Measurements from ENCODE around the gene AKT1S1. TPM values are rescaled to one million over a fixed set of nuclear protein-coding genes. Genes with fewer than 3 reads are reported as not detected.
"Not testable (repeated sequence)": the region's sequence is repeated elsewhere in the genome, so short reads cannot be mapped to it uniquely, and the experiment has no call there.

AKT1S1 gene
- 31.5 and 33.5 TPM in 2 replicates for total RNA-seq

GRCh38 chr19:49877020-49877878, at the start of gene AKT1S1, which contains the start of gene TBC1D17:
Gene AKT1S1, minus strand, starts transcription at chr19:49877355. Its CDS starts 4,060 bp downstream, at chr19:49873295.
Gene TBC1D17, plus strand, starts transcription at chr19:49877702. Its CDS starts 22 bp downstream, at chr19:49877724.
- Mint-ChIP-seq H3K4me3 (no peak within 1 kb of the TSS), H3K36me3 (ENCODE audit: low read depth) (peaks cover 23% of the 10 kb centered on the region), H3K27ac (no peak within 1 kb of the TSS), H3K27me3 (no peaks in the 10 kb centered on the region), H3K4me1 (peaks cover 23% of the 10 kb centered on the region), H3K9me3 (no peaks in the 10 kb centered on the region)
- peak; percentile 100 for DNase-seq
- intact Hi-C loops (cut with micrococcal nuclease), result loop anchor here (1.0 to 10.0 kb wide), 10 partner anchors 8 to 1240 kb away; partner anchors contain the start of genes ATF5, DBP, FUZ and NUP62

GRCh38 chr19:49926515-49926914, 49.4 kb upstream of the AKT1S1 start:
- H3K4me3 Mint-ChIP-seq, result peak overlapping the region; percentile 97
- H3K36me3 Mint-ChIP-seq (ENCODE audit: low read depth), result peaks cover 76% of the 10 kb centered on the region
- H3K9me3 Mint-ChIP-seq, result no peaks in the 10 kb centered on the region
- intact Hi-C loops (cut with micrococcal nuclease), result loop anchor here (5.0 kb wide), 1 partner anchor 334 kb away; the partner anchor contains the start of gene PRR12
- no peak for DNase-seq
- H3K27me3 Mint-ChIP-seq, result peaks cover 3% of the 10 kb centered on the region
- H3K4me1 Mint-ChIP-seq, result peaks cover 50% of the 10 kb centered on the region
- H3K27ac Mint-ChIP-seq, result no peak overlapping the region

- intact Hi-C loops (cut with micrococcal nuclease), result loop anchor here (5.0 kb wide), 1 partner anchor 333 kb away; the partner anchor contains the start of gene PRR12
- peaks cover 74% of the 10 kb centered on the region for H3K36me3 Mint-ChIP-seq (ENCODE audit: low read depth)
- H3K27ac Mint-ChIP-seq, result peak overlapping the region; percentile 38
- DNase-seq, result no peak
- H3K4me1 Mint-ChIP-seq, result peaks cover 54% of the 10 kb centered on the region
- no peaks in the 10 kb centered on the region for H3K9me3 Mint-ChIP-seq
- peaks cover 3% of the 10 kb centered on the region for H3K27me3 Mint-ChIP-seq
- peak overlapping the region; percentile 34 for H3K4me3 Mint-ChIP-seq
Observed at GRCh38 chr19:49925486-49925885, 48.3 kb upstream of the AKT1S1 start.

GRCh38 chr19:49924881-49925210, 47.7 kb upstream of the AKT1S1 start:
- not testable (repeated sequence) for H3K9me3 Mint-ChIP-seq, H3K4me3 Mint-ChIP-seq, H3K27ac Mint-ChIP-seq, DNase-seq, H3K27me3 Mint-ChIP-seq
- peaks cover 71% of the 10 kb centered on the region for H3K36me3 Mint-ChIP-seq (ENCODE audit: low read depth)
- peaks cover 47% of the 10 kb centered on the region for H3K4me1 Mint-ChIP-seq
- intact Hi-C loops (cut with micrococcal nuclease), result loop anchor here (5.0 kb wide), 1 partner anchor 333 kb away; the partner anchor contains the start of gene PRR12

GRCh38 chr19:49924004-49924880, 47.1 kb upstream of the AKT1S1 start:
- Mint-ChIP-seq H3K36me3 (ENCODE audit: low read depth) (peaks cover 68% of the 10 kb centered on the region), H3K4me3 (no peak overlapping the region), H3K27ac (no peak overlapping the region), H3K27me3 (no peaks in the 10 kb centered on the region), H3K9me3 (no peaks in the 10 kb centered on the region), H3K4me1 (peaks cover 45% of the 10 kb centered on the region)
- intact Hi-C loops (cut with micrococcal nuclease), result no loop called here
- no peak for DNase-seq

GRCh38 chr19:49923055-49924003, 46.2 kb upstream of the AKT1S1 start:
- Mint-ChIP-seq H3K4me3 (no peak overlapping the region), H3K4me1 (peaks cover 44% of the 10 kb centered on the region), H3K36me3 (ENCODE audit: low read depth) (peaks cover 65% of the 10 kb centered on the region), H3K9me3 (no peaks in the 10 kb centered on the region), H3K27me3 (no peaks in the 10 kb centered on the region), H3K27ac (no peak overlapping the region)
- DNase-seq, result no peak
- intact Hi-C loops (cut with micrococcal nuclease), result no loop called here

GRCh38 chr19:49921871-49922795, 45.0 kb upstream of the AKT1S1 start:
- H3K4me3 Mint-ChIP-seq, result no peak overlapping the region
- intact Hi-C loops (cut with micrococcal nuclease), result no loop called here
- H3K36me3 Mint-ChIP-seq (ENCODE audit: low read depth), result peaks cover 65% of the 10 kb centered on the region
- no peaks in the 10 kb centered on the region for H3K27me3 Mint-ChIP-seq
- no peak for DNase-seq
- no peaks in the 10 kb centered on the region for H3K9me3 Mint-ChIP-seq
- peak overlapping the region; percentile 29 for H3K27ac Mint-ChIP-seq
- H3K4me1 Mint-ChIP-seq, result peaks cover 38% of the 10 kb centered on the region

- H3K4me1 Mint-ChIP-seq, result peaks cover 36% of the 10 kb centered on the region
- peak overlapping the region; percentile 62 for H3K27ac Mint-ChIP-seq
- peaks cover 65% of the 10 kb centered on the region for H3K36me3 Mint-ChIP-seq (ENCODE audit: low read depth)
Observed at GRCh38 chr19:49920624-49921363, 43.6 kb upstream of the AKT1S1 start.

GRCh38 chr19:49918089-49918488, 40.9 kb upstream of the AKT1S1 start:
- H3K27ac Mint-ChIP-seq, result peak overlapping the region; percentile 51
- peaks cover 72% of the 10 kb centered on the region for H3K36me3 Mint-ChIP-seq (ENCODE audit: low read depth)
- no peaks in the 10 kb centered on the region for H3K9me3 Mint-ChIP-seq
- intact Hi-C loops (cut with micrococcal nuclease), result no loop called here
- no peak for DNase-seq
- H3K4me1 Mint-ChIP-seq, result peaks cover 53% of the 10 kb centered on the region
- no peaks in the 10 kb centered on the region for H3K27me3 Mint-ChIP-seq
- no peak overlapping the region for H3K4me3 Mint-ChIP-seq

More at GRCh38 chr19:49920624-49921363, 43.6 kb upstream of the AKT1S1 start:
- intact Hi-C loops (cut with micrococcal nuclease), result no loop called here
- H3K4me3 Mint-ChIP-seq, result no peak overlapping the region
- no peaks in the 10 kb centered on the region for H3K27me3 Mint-ChIP-seq
- no peak for DNase-seq
- H3K9me3 Mint-ChIP-seq, result no peaks in the 10 kb centered on the region

- DNase-seq, result no peak
- intact Hi-C loops (cut with micrococcal nuclease), result no loop called here
- Mint-ChIP-seq H3K36me3 (ENCODE audit: low read depth) (peaks cover 72% of the 10 kb centered on the region), H3K4me3 (no peak overlapping the region), H3K27me3 (no peaks in the 10 kb centered on the region), H3K9me3 (no peaks in the 10 kb centered on the region), H3K27ac (peak overlapping the region; percentile 12), H3K4me1 (peaks cover 57% of the 10 kb centered on the region)
Observed at GRCh38 chr19:49916839-49917733, 39.9 kb upstream of the AKT1S1 start.

- Mint-ChIP-seq H3K27ac (peak overlapping the region; percentile 7), H3K4me1 (peaks cover 58% of the 10 kb centered on the region), H3K9me3 (no peaks in the 10 kb centered on the region), H3K4me3 (no peak overlapping the region), H3K36me3 (ENCODE audit: low read depth) (peaks cover 67% of the 10 kb centered on the region), H3K27me3 (no peaks in the 10 kb centered on the region)
- intact Hi-C loops (cut with micrococcal nuclease), result no loop called here
- DNase-seq, result no peak
Observed at GRCh38 chr19:49915271-49915670, 38.1 kb upstream of the AKT1S1 start.
